Gastroesophageal sphincter (tissue), 3 donors: ENCODE measurements around the gene MYO18B.

ENCODE experiments used
- CTCF ChIP-seq, 4 experiments: fragments of 200-600 bp in 2 of 4; fragments of 450-650 bp in 2 of 4; sonication (generic) in 1 of 4; IDR thresholded peaks; one replicate each; pipeline ENCODE4 v1.5.1; 2017 to 2019; ENCODE audit warnings: antibody characterized with exemption in 4 of 4, mild to moderate bottlenecking in 2 of 4, moderate library complexity in 2 of 4
- POLR2A ChIP-seq, 2 donors: fragments of 450-650 bp; IDR thresholded peaks; one replicate each; pipeline ENCODE4 v1.6.1; 2017; ENCODE audit warnings: antibody characterized with exemption in 2 of 2, mild to moderate bottlenecking in 2 of 2, moderate library complexity in 1 of 2

GRCh38 chr22:25852223-25852622, 110.2 kb downstream of the MYO18B start:
- TF ChIP-seq POLR2A (IDR thresholded peaks at IDR 0.05) (no peak), CTCF (IDR thresholded peaks at IDR 0.05) (no peak)
